Measurements from ENCODE around the gene RAB44.

DNA sequence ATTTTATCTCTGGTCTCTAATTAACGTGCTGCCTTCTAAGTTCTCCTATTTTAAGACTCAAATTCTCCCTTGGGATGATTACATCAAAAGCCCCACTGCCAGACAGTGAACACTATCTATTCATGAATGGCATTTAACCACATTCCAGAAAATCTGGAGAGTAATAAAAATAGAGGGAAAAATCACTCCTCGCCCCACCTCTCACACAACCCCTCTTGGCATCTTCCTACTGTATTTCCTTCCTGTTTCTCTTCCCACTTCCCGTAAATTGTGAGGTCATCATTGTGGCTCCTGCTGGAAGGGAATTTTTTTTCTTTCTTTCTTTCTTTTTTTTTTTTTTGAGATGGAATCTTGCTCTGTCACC, 31.5 kb downstream of the RAB44 start:
- TF ChIP-seq, protein P1, sequence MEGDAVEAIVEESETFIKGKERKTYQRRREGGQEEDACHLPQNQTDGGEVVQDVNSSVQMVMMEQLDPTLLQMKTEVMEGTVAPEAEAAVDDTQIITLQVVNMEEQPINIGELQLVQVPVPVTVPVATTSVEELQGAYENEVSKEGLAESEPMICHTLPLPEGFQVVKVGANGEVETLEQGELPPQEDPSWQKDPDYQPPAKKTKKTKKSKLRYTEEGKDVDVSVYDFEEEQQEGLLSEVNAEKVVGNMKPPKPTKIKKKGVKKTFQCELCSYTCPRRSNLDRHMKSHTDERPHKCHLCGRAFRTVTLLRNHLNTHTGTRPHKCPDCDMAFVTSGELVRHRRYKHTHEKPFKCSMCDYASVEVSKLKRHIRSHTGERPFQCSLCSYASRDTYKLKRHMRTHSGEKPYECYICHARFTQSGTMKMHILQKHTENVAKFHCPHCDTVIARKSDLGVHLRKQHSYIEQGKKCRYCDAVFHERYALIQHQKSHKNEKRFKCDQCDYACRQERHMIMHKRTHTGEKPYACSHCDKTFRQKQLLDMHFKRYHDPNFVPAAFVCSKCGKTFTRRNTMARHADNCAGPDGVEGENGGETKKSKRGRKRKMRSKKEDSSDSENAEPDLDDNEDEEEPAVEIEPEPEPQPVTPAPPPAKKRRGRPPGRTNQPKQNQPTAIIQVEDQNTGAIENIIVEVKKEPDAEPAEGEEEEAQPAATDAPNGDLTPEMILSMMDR (IDR thresholded peaks at IDR 0.05) = no peak
- no peak for TF ChIP-seq POLR2AphosphoS5 (IDR thresholded peaks at IDR 0.05; ENCODE audit: low read depth, low read length)
- TF ChIP-seq REST (IDR thresholded peaks at IDR 0.05; ENCODE audit: insufficient read depth in 1 of 2, low read depth in 2 of 2, low read length in 1 of 2) = no peak
- no peak for TF ChIP-seq TCF7L2 (IDR thresholded peaks at IDR 0.05; ENCODE audit: low read depth, low read length)
